KG1 (cell line): Measurements from ENCODE around the gene OLFML2B.

Experiments used
- DNase-seq: peaks from one replicate; lab custom pipeline; 2025; lab: John Stamatoyannopoulos, UW

OLFML2B gene

DNA sequence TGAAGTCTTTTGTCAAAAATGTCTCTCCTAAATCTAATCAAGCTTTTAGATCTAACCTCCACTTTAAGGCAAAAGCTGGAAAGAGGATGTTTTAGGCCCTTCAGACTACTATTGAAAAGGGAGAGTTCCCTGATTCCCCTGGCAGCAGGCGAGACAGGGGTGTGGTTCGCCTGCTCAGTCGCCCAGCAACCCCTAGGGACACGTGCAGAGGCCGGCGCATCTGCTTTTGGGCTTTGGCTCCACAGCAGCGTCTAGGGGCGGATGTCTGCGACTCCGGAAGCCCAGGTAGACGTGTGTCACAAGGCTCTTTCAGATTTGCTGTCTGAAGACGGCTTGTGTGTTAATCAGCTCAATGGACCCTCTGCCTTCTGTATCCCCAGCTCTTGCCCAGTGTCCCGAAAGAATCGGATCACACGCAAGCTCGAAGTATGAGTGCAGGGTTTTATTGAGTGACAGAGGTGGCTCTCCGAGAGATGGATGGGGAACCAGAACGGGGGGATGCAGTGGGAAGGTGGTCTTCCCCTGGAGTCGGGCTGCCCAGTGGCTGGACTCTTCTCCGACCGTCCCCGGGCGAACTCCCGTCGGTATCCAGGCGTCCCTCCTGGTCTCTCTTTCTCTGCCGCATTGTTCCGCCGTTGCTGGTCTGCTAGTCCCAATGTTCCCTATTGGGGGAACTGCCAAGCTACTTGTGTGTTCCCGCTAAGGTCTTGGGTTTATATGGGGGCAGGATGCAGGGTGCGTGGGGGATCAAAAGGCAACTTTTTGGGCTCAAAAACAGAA lies 45.5 kb downstream of the OLFML2B start:
- DNase-seq: no peak

DNA sequence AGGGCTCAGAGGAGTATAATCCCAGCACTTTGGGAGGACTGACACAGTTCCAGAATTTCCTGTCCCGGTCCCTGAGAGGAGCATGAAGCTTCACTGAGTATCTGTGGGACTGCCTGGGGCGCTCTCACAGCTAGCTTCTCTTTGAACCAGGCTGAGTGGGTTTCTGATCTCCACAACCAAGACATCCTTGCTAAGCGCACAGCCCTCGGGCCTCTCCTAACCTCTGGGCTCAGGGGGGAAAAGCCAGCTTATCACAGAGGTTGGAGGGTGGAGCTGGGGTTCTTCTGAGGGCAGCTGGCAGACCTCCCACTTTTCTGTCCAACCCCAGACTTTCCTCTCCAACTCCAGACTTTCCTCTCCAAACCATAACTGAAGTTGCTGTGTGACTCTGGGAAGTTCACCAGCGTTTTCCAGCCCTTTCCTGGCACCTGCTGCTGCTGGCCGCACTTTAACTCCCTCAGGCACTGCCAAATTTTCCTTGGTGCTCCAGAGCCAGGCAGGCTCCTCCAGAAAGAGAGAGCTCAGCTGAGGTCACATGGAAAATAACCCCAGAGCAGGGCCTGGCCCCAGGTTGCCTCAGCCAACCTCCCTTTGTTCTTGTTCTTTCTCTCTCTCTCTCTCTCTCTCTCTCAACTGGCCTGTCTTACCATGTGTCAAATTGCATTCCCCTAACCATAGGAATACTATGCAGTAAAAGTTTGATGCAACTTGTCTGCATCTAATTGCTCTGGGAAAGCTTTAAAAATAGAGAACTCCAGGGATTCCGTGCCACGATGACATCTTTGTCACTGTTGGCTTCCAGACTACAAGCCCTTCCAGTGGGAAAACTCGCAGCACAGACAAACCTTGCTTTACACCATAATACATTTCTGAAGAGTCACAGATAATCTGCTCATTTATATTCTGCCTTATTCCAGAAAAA lies 49.5 kb downstream of the OLFML2B start:
- no peak for DNase-seq

DNA sequence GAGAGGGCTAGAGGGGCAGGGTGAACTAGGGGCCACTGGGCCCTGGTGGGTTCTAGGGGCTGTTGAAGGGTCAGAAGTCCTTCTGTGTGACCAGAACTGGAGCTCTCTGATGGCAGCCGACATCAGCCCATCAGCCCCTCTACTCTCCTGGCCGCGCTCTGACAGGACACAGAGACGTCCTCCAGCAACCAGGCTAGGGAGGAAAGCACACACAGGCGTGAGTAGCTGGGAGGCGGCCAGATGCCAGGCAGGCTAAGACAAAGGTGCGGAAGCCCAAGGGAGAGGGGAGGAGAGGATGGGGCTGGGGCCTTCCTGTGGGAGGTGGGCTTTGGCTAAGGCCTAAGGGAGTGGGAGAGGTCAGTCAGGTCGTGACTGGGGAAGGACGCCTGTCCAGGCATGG lies 50.8 kb downstream of the OLFML2B start:
- no peak for DNase-seq

DNA sequence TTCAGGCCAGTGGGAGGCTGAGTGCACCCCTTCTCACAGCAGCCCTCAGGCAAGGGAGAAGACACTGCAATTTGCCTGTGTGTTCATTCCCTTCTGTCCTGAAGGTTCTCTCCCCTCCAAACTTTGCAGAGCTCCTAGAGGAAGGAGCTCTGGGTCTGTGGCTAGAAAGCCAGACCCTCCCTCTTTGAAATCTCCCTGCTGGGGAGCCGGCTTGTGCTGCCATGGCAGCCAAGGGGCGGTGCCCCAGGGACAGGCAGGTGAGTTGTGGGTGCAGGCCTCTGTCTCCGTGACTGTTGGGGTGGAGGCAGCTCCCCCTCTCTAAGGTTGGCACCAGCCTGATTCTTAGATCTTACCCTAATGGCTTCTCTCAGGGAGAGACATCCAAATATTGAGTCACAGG lies 53.0 kb downstream of the OLFML2B start:
- no peak for DNase-seq

DNA sequence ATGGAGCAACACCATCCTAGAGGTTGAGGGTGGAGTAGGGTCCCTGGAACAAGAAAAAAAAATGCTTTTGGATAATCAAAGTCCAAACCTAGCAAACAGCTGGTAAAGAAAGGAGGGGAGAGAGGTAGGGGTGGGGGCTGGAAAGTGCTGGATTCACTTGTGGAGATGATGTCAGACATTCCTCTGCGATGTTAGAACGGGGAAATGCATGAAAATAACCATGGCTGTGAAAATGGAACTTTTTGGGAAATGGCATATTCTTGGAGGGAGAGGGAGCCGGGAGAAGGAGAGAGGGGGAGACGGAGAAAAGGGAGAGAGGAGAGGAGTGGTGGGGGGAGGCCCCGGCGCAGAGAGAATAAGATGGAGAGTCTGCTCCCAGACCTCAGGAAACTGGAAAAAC lies 53.6 kb downstream of the OLFML2B start:
- DNase-seq: no peak

DNA sequence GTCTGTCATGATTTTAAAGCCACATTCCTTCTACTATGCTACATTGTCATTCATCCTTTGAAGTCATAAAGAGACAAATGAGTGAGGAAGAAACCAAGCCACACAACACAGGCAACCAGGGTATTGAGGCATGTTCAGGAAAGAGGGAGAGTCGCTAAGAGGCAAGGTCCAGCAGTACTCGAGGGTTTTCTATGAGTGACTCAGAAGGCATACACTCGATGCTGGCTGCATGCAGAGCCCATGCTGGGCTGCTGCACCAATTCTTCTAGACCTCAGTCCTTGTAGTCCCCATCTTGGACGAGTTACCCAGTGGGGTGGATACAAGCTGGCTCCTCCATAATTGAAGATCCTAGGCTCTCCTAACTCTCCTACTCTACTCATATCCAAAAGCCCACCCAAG lies 57.6 kb downstream of the OLFML2B start:
- no peak for DNase-seq

DNA sequence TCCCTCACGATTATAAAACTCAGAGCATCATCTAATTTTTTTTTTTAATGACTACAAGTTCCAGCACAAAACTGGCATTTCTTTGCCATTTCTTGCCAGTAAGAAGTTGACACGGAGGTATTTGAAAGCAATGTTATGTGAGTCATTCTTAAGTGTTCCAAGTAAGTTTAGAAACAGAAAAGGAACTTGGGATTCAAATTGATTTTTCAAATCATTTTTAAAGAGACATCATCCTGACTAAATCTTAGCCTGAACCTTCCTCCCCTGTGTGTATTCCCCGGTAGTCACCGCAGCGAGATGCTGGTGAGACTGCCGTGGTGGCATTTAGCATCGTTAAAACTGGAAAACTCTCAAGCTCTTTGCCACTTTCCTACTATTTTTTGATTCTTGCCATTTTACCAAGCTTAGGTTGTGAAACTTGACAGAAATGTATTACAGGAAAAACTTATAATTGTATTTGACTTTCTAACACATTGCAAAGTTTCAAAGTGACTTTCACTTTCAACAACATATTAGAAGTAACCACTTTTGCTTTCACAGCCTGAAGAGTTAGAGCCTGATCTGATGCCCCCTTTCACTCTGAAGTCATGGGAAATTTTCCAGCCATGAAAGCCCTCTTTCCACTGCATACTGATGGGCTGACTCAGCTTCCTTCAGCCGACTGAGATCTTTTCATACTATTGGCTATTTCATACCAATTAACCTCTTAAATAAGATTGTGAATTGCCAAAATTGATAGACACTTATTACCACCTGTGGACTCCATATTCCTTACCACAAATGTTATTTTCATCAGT lies 61.4 kb downstream of the OLFML2B start:
- DNase-seq: no peak

DNA sequence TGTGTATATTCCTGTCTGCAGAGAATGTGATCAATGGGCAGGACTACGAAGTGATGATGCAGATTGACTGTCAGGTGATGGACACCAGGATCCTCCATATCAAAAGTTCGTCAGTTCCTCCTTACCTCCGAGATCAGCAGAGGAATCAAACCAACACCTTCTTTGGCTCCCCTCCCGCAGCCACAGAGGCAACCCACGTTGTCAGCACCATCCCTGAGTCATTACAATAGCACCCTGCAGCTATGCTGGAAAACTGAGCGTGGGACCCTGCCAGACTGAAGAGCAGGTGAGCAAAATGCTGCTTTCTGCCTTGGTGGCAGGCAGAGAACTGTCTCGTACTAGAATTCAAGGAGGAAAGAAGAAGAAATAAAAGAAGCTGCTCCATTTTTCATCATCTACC lies 65.2 kb downstream of the OLFML2B start:
- DNase-seq: no peak

DNA sequence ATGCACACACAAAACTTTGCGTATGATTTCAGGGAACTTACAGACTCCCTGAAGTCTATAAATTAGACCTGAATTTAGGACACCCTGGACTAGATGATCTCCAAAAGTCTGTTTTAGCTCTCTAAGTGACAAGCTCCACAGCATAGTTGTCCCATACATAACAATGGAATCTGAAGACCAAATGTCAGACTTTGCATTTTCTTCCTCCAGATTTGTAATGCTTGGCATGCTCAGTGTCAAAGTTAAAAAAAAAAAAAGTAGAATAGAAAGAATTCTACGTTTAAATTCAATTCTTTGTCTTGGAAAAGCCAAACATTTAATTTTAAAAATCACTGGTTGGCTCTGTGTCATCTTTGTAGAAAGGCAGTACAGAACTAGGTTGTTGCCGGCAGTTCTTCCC lies 66.7 kb downstream of the OLFML2B start:
- no peak for DNase-seq

DNA sequence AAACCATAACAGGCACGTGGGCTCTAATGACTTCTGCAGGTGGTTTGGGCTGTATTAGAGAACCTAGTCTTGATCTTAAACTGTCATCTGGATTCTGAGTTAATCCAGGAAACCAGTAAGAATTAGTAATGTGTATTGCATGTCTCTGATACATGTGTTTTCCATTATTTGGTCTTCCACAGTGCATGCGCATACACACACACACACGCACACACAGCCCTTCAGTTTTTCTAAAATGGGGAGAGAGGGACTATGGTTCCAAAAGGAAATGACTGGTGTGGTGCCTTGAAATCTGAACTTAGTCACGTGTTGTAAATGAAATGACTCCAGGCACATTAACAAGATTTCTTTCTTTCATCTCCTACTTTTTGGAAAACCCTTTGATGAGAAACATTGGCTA lies 67.6 kb downstream of the OLFML2B start:
- no peak for DNase-seq

DNA sequence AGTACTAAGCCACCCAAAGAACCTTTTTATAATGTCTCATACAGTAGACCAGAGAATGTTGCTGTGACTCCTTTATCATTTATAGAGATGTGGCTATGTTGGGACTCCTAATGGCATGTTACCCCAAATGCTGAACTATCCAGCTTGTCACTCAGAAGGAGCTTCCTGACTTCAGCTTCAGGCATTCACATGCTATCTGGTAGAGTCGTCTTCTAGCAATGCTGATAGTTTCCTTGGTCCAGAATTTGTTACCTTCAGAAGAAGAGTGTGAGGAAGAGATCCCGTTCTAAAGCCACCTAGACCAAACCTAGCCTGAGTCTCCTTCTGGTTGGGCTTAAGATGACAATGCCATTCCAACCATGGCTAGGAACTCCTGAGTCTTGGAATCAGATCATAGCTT lies 68.1 kb downstream of the OLFML2B start:
- DNase-seq: no peak

DNA sequence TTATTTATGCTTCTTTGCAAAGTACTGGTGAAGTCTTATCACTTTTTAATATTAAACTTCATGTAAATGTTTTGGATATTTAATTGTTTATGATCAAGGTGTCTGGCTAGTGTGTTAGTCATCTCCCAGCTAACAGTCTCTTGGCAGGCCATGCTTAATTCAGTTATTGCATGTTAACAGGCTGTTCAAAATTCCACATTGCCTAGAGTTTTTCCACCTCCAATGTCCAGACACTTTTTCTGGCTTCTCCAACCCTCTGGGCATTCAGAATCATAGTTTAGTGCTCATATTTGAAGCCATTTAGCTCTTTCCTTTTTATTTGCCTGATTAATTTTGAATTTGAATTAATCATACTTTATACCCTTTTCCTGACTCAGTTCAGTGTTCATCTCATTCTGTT lies 69.2 kb downstream of the OLFML2B start:
- DNase-seq: no peak

DNA sequence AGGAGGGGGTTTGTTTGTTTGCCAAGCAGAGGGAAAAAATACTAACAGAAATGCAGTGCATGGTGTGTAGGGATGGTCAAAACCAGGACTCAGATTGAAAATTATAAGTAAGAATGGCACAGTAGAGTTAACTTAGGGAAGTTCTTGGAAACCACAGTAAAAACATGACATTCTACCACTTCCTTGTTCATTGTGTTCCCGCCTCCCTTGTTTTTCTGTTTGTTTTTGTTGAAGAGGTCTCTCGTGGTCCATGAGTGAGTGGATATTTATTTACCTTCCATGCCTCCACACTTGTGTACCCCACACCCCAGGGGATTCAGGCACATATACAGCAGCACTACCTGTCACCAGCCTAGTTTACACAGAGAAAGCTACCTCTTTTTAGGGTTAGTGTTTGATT lies 69.6 kb downstream of the OLFML2B start:
- DNase-seq: no peak

DNA sequence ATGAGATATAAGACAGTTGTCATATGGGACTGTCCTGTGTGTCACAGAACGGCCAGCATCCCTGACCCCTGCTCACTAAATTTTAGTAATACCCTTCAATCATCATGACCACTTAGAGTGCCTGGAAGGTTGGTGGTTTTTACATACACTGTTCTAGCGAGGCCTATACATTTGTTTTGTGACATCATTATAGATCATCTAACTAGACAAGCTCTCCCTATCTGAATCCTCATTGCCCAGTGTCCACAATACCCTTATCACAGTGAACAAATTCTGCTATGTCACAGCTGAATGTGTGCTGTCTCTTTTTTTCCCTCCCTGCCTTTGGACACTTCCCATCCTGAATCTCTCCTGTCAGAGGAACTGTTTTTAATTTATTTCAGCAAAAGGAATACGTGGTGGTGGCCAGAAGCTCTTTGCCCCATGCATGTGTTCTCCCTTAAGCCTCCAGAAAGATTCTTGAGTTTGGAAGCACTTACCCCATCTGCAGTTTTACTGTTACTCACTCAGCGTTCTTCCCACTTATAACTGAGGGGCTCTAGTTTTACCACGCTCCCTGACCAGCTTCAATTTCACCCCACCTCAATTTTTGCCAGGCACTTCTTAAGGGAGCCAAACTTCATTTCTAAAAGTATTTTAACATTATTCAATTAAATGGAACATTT lies 70.3 kb downstream of the OLFML2B start:
- no peak for DNase-seq

DNA sequence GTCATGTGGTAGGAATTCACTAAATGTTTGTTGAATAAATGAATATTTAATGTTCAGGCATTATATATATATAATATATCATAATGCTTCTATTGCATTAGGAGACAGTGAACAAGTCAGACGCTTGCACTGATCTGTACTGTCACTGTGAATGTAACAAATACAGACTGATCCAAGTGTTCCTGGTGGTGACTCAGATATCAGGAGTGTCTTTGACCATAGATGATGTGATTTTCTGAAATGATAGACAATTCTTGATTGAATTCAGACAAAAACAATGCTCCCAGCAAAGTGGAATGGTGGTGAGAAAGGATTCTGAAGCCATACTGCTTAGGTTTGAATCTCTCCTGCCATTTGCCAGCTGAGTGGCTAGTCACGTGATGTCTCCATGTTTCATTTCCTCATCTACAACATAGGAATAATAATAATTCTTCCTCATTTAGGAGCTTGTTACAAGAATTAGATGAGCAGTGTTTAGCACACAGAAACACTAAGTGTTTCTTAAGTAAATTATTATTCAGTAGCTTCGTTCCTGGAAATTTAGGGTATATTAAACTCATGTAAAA lies 71.0 kb downstream of the OLFML2B start:
- no peak for DNase-seq

DNA sequence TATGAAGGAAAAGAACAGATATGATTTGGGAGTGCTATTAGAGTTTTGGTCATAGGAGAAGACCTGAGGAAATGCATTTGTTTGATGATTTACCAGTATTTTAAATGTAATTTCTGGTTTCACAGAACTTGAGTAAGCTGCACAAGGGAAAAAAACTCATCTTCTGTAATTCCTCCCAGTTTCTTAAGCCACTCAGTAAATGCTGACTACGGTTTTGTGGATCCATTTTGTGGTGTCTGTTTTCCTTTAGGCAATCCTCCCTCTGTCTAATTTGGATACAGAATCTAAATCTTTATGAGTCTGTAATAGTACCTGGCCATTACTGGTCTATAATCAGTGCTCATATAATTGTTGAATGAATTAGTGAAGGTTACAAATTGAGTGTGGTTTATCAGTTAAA lies 72.0 kb downstream of the OLFML2B start:
- no peak for DNase-seq

DNA sequence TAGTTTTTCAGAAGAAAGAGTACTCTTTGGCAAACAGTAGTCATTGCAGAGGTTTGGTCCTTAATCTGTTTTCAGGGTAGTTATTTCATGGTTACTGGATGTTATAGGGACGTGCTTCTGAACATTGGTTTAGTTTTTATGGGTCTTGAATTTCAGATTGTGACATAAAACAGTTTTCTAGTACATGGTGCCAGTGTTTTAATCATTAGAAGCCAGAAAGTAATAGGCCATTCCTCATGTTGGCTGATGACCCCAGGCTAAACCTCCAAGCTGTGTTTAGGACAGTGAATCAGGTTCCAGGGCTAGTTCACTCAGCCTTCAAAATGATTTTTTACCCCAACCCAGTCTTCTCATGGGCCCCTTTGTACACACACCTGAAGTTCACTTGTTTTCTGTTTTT lies 73.3 kb downstream of the OLFML2B start:
- DNase-seq: no peak

DNA sequence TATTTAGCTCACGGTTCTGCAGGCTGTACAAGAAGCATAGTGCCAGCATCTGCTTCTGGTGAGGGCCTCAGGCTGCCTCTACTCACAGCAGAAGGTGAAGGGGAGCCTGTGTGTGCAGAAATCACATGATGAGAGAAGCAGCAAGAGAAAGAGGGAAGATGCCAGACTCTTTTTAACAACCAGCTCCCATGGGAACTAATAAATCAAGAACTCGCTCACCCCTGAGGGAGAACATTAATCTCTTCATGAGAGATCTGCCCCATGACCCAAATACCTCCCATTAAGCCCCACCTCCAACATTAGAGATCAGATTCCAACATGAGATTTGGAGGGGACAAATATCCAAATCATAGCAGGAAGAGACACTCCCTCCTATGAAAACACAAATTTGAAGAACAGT lies 74.1 kb downstream of the OLFML2B start:
- no peak for DNase-seq

DNA sequence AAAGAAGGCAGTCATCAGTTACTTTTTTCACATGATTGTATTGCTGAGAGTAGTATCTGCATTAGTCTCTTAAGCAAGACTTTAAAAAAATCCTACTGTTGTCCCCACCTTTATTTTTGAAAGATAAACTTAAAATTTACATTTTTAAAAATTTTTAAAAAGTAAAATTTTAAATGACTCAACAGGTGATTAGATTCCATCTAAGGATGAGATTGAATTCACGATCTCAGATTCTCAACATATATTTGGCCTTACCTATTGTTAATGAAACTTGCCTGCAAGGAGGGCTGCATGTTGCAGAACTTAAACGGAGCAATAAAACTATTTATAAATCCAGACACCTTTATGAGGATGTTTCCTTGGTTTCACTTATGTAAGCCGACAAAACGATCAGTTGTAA lies 75.2 kb downstream of the OLFML2B start:
- DNase-seq: no peak

DNA sequence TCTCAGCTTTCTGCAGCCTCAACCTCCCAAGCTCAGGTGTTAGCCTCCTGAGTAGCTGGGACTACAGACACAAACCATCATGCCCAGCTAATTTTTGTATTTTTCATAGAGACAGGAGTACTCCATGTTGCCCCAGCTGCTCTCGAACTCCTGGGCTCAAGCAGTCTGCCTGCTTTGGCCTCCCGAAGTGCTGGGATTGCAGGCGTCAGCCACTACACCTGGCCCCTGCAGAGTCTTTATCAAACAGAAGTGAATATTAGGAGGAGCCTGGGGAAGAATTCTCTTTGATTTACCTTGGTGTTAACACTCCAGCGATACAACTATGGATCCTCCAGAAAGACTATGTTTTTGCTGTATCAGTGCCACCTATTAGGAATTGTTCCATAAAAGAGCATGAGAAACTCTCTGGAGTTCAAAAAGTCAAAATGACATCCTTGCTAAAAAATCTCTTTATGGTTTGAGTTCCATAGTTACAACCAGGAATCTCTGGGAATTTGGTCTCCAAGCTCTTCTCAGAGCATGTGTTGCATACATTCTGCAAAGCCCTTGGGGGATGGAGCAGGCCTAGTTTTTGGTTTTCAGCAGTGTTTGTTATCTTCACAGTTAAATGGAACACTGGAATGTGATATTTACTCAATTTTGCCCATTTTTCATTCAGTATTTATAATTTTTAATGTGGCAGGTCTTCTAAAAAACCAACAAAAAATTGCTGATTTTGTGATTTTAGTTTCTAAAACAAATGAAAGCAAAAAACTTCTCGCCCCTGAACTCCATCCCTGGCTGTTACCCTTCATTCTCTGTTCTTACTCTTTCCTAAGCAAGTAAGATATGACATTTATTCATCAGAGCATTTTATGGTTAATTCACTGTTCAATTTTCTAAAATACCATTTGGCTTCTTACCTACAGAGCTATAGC lies 77.3 kb downstream of the OLFML2B start:
- no peak for DNase-seq
